H9 (cell line): ENCODE measurements around the gene MRM2. TPM values are rescaled to one million over a fixed set of nuclear protein-coding genes. Genes with fewer than 3 reads are reported as not detected.

Experiments
- DNase-seq: peaks from one replicate; pipeline ENCODE4 v3.0.0-alpha.2; 2017
- H2AFZ ChIP-seq: one replicate; pipeline ENCODE4 v1.6.1; 2013; ENCODE audit warnings: mild to moderate bottlenecking, low read length, control low read depth, moderate library complexity
- H2AK5ac ChIP-seq: 2 replicates; pipeline ENCODE4 v1.6.1; 2013; ENCODE audit warnings: low read length, control low read depth, mixed read lengths; ENCODE audit not compliant: insufficient read length
- H2BK120ac ChIP-seq: one replicate; pipeline ENCODE4 v1.6.1; 2013; ENCODE audit warnings: low read depth, mild to moderate bottlenecking, low read length, control low read depth, inconsistent platforms; ENCODE audit not compliant: poor library complexity, severe bottlenecking
- H2BK12ac ChIP-seq: 2 replicates; pipeline ENCODE4 v1.6.1; 2013; ENCODE audit warnings: low read length, control low read depth, mixed read lengths, low read depth; ENCODE audit not compliant: insufficient read length
- H2BK15ac ChIP-seq: 2 replicates; pipeline ENCODE4 v1.6.1; 2013; ENCODE audit warnings: low read depth, low read length, control low read depth
- H2BK20ac ChIP-seq: one replicate; pipeline ENCODE4 v1.6.1; 2013; ENCODE audit warnings: low read depth, mild to moderate bottlenecking, low read length, control low read depth, inconsistent platforms; ENCODE audit not compliant: poor library complexity, severe bottlenecking
- H2BK5ac ChIP-seq: 2 replicates; pipeline ENCODE4 v1.6.1; 2013; ENCODE audit warnings: low read length, control low read depth, mixed read lengths; ENCODE audit not compliant: insufficient read length
- H3K14ac ChIP-seq: 2 replicates; pipeline ENCODE4 v1.6.1; 2013; ENCODE audit warnings: low read length, control low read depth; ENCODE audit not compliant: insufficient read depth
- H3K18ac ChIP-seq: 2 replicates; pipeline ENCODE4 v1.6.1; 2013; ENCODE audit warnings: low read depth, mild to moderate bottlenecking, mixed read lengths, low read length, control low read depth; ENCODE audit not compliant: insufficient read length
- H3K23ac ChIP-seq: 2 replicates; pipeline ENCODE4 v1.6.1; 2013; ENCODE audit warnings: low read length, control low read depth, mixed read lengths, low read depth; ENCODE audit not compliant: insufficient read length
- H3K23me2 ChIP-seq: 2 replicates; pipeline ENCODE4 v1.6.1; 2013; ENCODE audit warnings: low read depth, mild to moderate bottlenecking, mixed read lengths, low read length, control low read depth; ENCODE audit not compliant: insufficient read length, poor library complexity, severe bottlenecking
- H3K27ac ChIP-seq: 2 replicates; pipeline ENCODE4 v1.5.1; 2013; ENCODE audit warnings: low read length, control low read depth, mixed read lengths, low read depth; ENCODE audit not compliant: insufficient read length
- H3K27me3 ChIP-seq: 2 replicates; pipeline ENCODE4 v1.6.1; 2013; ENCODE audit warnings: low read length, control low read depth, inconsistent platforms; ENCODE audit not compliant: insufficient read depth
- H3K4ac ChIP-seq: 2 replicates; pipeline ENCODE4 v1.6.1; 2013; ENCODE audit warnings: low read depth, mild to moderate bottlenecking, control low read depth, inconsistent platforms, low read length, moderate library complexity
- H3K4me1 ChIP-seq: 2 replicates; pipeline ENCODE4 v1.6.1; 2013; ENCODE audit warnings: low read length, control low read depth, inconsistent platforms; ENCODE audit not compliant: insufficient read depth
- H3K4me2 ChIP-seq: 2 replicates; pipeline ENCODE4 v1.6.1; 2013; ENCODE audit warnings: low read length, control low read depth, mixed read lengths; ENCODE audit not compliant: insufficient read length, insufficient read depth
- H3K56ac ChIP-seq: 2 replicates; pipeline ENCODE4 v1.6.1; 2013; ENCODE audit warnings: low read depth, mild to moderate bottlenecking, mixed read lengths, low read length, control low read depth; ENCODE audit not compliant: insufficient read length
- H3K79me1 ChIP-seq: 2 replicates; pipeline ENCODE4 v1.6.1; 2013; ENCODE audit warnings: low read depth, mild to moderate bottlenecking, moderate library complexity, low read length, control low read depth, inconsistent platforms; ENCODE audit not compliant: insufficient read depth, poor library complexity, severe bottlenecking
- H3K79me2 ChIP-seq: 2 replicates; pipeline ENCODE4 v1.6.1; 2013; ENCODE audit warnings: low read length, control low read depth, inconsistent platforms; ENCODE audit not compliant: insufficient read depth
- H3K9ac ChIP-seq: 2 replicates; pipeline ENCODE4 v1.6.1; 2013; ENCODE audit warnings: low read length, control low read depth, mixed read lengths; ENCODE audit not compliant: insufficient read length; ENCODE audit errors: extremely low read depth
- H3K9me3 ChIP-seq: one replicate; pipeline ENCODE4 v1.6.1; 2013; ENCODE audit warnings: low read depth, low read length, inconsistent platforms; ENCODE audit not compliant: control insufficient read depth
- H3T11ph ChIP-seq: one replicate; pipeline ENCODE4 v1.6.1; 2013; ENCODE audit warnings: mild to moderate bottlenecking, low read length, control low read depth, inconsistent platforms
- H4K20me1 ChIP-seq: one replicate; pipeline ENCODE4 v1.6.1; 2013; ENCODE audit not compliant: control insufficient read depth, insufficient read length, insufficient read depth
- H4K5ac ChIP-seq: 2 replicates; pipeline ENCODE4 v1.6.1; 2013; ENCODE audit warnings: low read depth, mild to moderate bottlenecking, mixed read lengths, low read length, control low read depth; ENCODE audit not compliant: insufficient read length
- H4K8ac ChIP-seq: replicated peaks from 2 replicates; pipeline ENCODE4 v1.6.1; 2013; ENCODE audit warnings: low read length, control low read depth, mixed read lengths, low read depth; ENCODE audit not compliant: insufficient read length
- H4K91ac ChIP-seq: 2 replicates; pipeline ENCODE4 v1.6.1; 2013; ENCODE audit warnings: low read depth, mild to moderate bottlenecking, moderate library complexity, mixed read lengths, low read length, control low read depth; ENCODE audit not compliant: insufficient read length
- H3K27ac Mint-ChIP-seq, 3 experiments: 2 replicates in 2 of 3; 3 replicates in 1 of 3; pipeline ENCODE4 v1.8.0; 2020 to 2021; ENCODE audit warnings: mixed read lengths in 3 of 3, mild to moderate bottlenecking in 1 of 3, moderate library complexity in 1 of 3
- H3K27me3 Mint-ChIP-seq: 2 replicates; pipeline ENCODE4 v1.8.0; 2021; ENCODE audit warnings: low read depth, mild to moderate bottlenecking, moderate library complexity, mixed read lengths
- H3K36me3 Mint-ChIP-seq, 3 experiments: 2 replicates in 2 of 3; 3 replicates in 1 of 3; pipeline ENCODE4 v1.8.0; 2020 to 2021; ENCODE audit warnings: low read depth in 3 of 3, mixed read lengths in 3 of 3; ENCODE audit not compliant: insufficient read depth in 1 of 3
- H3K4me1 Mint-ChIP-seq, 2 experiments: 2 replicates each; pipeline ENCODE4 v1.8.0; 2020; ENCODE audit warnings: mixed read lengths in 2 of 2
- H3K4me3 Mint-ChIP-seq, 2 experiments: 2 replicates in 1 of 2; 3 replicates in 1 of 2; pipeline ENCODE4 v1.8.0; 2020 to 2021; ENCODE audit warnings: mild to moderate bottlenecking in 2 of 2, mixed read lengths in 2 of 2, moderate library complexity in 1 of 2
- H3K9me3 Mint-ChIP-seq, 2 experiments: 2 replicates in 1 of 2; 3 replicates in 1 of 2; pipeline ENCODE4 v1.8.0; 2020; ENCODE audit warnings: mild to moderate bottlenecking in 2 of 2, mixed read lengths in 2 of 2, moderate library complexity in 1 of 2
- WGBS: extraction: QIAGEN DNeasy Blood & Tissue Kit; methylation state at CpG from one replicate; pipeline ENCODE4 v1.1.7; 2013; ENCODE audit warnings: missing lambda C conversion rate, low lambda C conversion rate, mixed read lengths; ENCODE audit not compliant: insufficient read length; ENCODE audit errors: extremely low coverage; 5-methylcytosine and 5-hydroxymethylcytosine counted together
- total RNA-seq: library from RNA; stranded (reverse); gene quantifications from 2 replicates; pipeline ENCODE4 v1.2.1, GENCODE V29; 2021
- TF ChIP-seq, protein P1 (sequence below): fragments of 200-600 bp; sonication (generic); conservative IDR thresholded peaks from 3 replicates; pipeline ENCODE4 v1.8.0; 2021; ENCODE audit warnings: antibody characterized with exemption, mild to moderate bottlenecking

The MRM2 gene
- total RNA-seq, 1 experiment from 2014 or later = 59.0 TPM

DNA sequence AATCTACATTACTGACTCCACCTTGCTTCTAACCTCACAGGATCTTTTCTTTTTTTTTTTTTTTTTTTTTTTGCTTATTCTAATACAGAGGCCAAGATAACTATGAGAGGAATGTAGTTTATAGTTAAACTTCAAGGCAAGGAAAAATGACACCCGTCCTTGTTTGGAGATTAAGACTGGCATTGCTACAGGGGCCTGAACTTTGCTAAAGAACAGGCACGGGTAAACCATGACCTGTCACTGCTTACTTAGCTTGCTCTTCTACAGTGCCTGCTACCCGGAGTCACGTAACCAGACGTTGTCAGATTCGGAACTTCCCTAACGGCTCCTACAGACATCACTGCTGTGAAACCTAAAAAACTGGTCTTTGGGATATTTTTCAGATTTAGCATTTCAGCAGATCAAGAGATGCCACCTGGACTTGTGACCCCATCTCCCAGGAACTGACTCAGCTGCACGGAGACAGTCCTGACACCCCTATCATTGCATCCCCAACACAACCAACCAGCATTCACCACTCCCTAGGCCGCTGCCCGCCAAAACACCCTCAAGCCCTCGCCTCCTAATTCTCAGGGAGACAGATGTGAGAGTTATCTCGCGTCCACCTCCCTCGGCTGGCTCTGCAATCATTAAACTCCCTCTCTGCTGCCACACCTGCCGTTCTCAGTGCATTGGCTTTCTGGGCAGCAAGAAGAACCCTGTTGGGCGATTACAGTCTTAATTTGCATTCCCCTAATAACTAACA lies 36.8 kb downstream of the MRM2 start:
- TF ChIP-seq, protein P1, sequence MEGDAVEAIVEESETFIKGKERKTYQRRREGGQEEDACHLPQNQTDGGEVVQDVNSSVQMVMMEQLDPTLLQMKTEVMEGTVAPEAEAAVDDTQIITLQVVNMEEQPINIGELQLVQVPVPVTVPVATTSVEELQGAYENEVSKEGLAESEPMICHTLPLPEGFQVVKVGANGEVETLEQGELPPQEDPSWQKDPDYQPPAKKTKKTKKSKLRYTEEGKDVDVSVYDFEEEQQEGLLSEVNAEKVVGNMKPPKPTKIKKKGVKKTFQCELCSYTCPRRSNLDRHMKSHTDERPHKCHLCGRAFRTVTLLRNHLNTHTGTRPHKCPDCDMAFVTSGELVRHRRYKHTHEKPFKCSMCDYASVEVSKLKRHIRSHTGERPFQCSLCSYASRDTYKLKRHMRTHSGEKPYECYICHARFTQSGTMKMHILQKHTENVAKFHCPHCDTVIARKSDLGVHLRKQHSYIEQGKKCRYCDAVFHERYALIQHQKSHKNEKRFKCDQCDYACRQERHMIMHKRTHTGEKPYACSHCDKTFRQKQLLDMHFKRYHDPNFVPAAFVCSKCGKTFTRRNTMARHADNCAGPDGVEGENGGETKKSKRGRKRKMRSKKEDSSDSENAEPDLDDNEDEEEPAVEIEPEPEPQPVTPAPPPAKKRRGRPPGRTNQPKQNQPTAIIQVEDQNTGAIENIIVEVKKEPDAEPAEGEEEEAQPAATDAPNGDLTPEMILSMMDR = no peak
- Mint-ChIP-seq H3K27ac (peak overlapping the region in 2 of 3 experiments; percentile 41 to 49; a peak in 3 of 7 replicates), H3K27me3 (no peaks in the 10 kb centered on the region), H3K36me3 (peaks cover 23 to 41% (median 40%) of the 10 kb centered on the region in 3 experiments; a peak in 6 of 7 replicates), H3K4me1 (no peaks in the 10 kb centered on the region), H3K9me3 (no peaks in the 10 kb centered on the region; a peak in 1 of 5 replicates), H3K4me3 (no peak overlapping the region)
- H3K9ac ChIP-seq = no peak overlapping the region
- H3K27ac ChIP-seq = no peak overlapping the region
- H3K4me1 ChIP-seq = no peaks in the 10 kb centered on the region
- no peak overlapping the region for H3K4ac ChIP-seq
- no peak overlapping the region for H4K5ac ChIP-seq
- no peak overlapping the region for H3K4me2 ChIP-seq
- no peak overlapping the region for H4K91ac ChIP-seq
- H3T11ph ChIP-seq = no peak overlapping the region
- H3K23ac ChIP-seq = no peak overlapping the region
- no peak overlapping the region for H2BK5ac ChIP-seq
- H2BK12ac ChIP-seq = no peak overlapping the region
- H4K8ac ChIP-seq = no peak overlapping the region
- H2AK5ac ChIP-seq = no peak overlapping the region
- H2BK15ac ChIP-seq = no peak overlapping the region
- DNase-seq = no peak
- no peaks in the 10 kb centered on the region for H3K23me2 ChIP-seq
- no peak overlapping the region for H2BK20ac ChIP-seq
- H4K20me1 ChIP-seq = no peaks in the 10 kb centered on the region
- H3K79me2 ChIP-seq = no peaks in the 10 kb centered on the region
- no CpG with 5 or more reads among the region's 16 CpGs for WGBS
- H3K9me3 ChIP-seq = no peaks in the 10 kb centered on the region
- no peaks in the 10 kb centered on the region for H3K27me3 ChIP-seq
- H2BK120ac ChIP-seq = no peak overlapping the region
- no peaks in the 10 kb centered on the region for H3K79me1 ChIP-seq
- no peak overlapping the region for H3K18ac ChIP-seq
- no peak overlapping the region for H3K56ac ChIP-seq
- H3K14ac ChIP-seq = no peak overlapping the region
- H2AFZ ChIP-seq = no peak overlapping the region
